Measurements from ENCODE around the gene FUT7. TPM values are rescaled to one million over a fixed set of nuclear protein-coding genes. Genes with fewer than 3 reads are reported as not detected.

FUT7 gene
- total RNA-seq, 6 donors from 2014 or later = 0.94 to 2.3 (median 2.0) TPM; not detected in 1

GRCh38 chr9:137069508-137070091, 37.7 kb upstream of the FUT7 start:
- H3K36me3 ChIP-seq = no peaks in the 10 kb centered on the region
- ATAC-seq (ENCODE audit: low FRiP score in 2 of 2) (no peak), DNase-seq (no peak)
- H3K9me3 ChIP-seq = no peaks in the 10 kb centered on the region
- no peak for TF ChIP-seq EP300 (IDR thresholded peaks at IDR 0.05)
- TF ChIP-seq POLR2AphosphoS5 (IDR thresholded peaks at IDR 0.05) = no peak
- peak in 1 of 6 experiments; percentile 4 for TF ChIP-seq CTCF (IDR thresholded peaks at IDR 0.05)
- H3K27me3 ChIP-seq = peaks cover 0 to 10% (median 0%) of the 10 kb centered on the region in 4 donors
- no CpG with 5 or more reads among the region's 52 CpGs for WGBS, 2 donors
- H3K4me3 ChIP-seq = peak overlapping the region in 3 of 4 donors; percentile 47 to 59 (median 56)
- H3K27ac ChIP-seq = no peak overlapping the region
- peaks cover 14 to 36% (median 20%) of the 10 kb centered on the region in 4 donors for H3K4me1 ChIP-seq

- Histone ChIP-seq H3K9me3 (no peaks in the 10 kb centered on the region), H3K4me3 (peak overlapping the region in 1 of 4 donors; percentile 56), H3K36me3 (no peaks in the 10 kb centered on the region), H3K4me1 (peaks cover 18 to 40% (median 24%) of the 10 kb centered on the region in 4 donors), H3K27ac (no peak overlapping the region), H3K27me3 (peaks cover 0 to 10% (median 0%) of the 10 kb centered on the region in 4 donors)
- TF ChIP-seq EP300 (IDR thresholded peaks at IDR 0.05) = no peak
- TF ChIP-seq POLR2A (IDR thresholded peaks at IDR 0.05) = no peak
- no peak for TF ChIP-seq POLR2AphosphoS5 (IDR thresholded peaks at IDR 0.05)
- no peak for TF ChIP-seq CTCF (IDR thresholded peaks at IDR 0.05)
- no peak for ATAC-seq (ENCODE audit: low FRiP score in 2 of 2)
- 85 to 92% methylated on average over 5 to 17 of the region's 17 CpGs for WGBS, 2 donors
- peak in 1 of 2 donors; percentile 46 for DNase-seq
Measured at GRCh38 chr9:137068539-137069507, 36.9 kb upstream of the FUT7 start.

GRCh38 chr9:137067860-137068538, 36.1 kb upstream of the FUT7 start:
- Histone ChIP-seq H3K27ac (no peak overlapping the region), H3K9me3 (no peaks in the 10 kb centered on the region), H3K4me3 (no peak overlapping the region), H3K4me1 (peaks cover 19 to 34% (median 24%) of the 10 kb centered on the region in 4 donors), H3K27me3 (peaks cover 0 to 10% (median 0%) of the 10 kb centered on the region in 4 donors), H3K36me3 (no peaks in the 10 kb centered on the region)
- TF ChIP-seq POLR2AphosphoS5 (IDR thresholded peaks at IDR 0.05) (no peak), CTCF (IDR thresholded peaks at IDR 0.05) (peak; percentile 80 to 88 (median 86)), EP300 (IDR thresholded peaks at IDR 0.05) (no peak), POLR2A (IDR thresholded peaks at IDR 0.05) (no peak)
- ATAC-seq (ENCODE audit: low FRiP score in 2 of 2) (peak; percentile 61 to 69), DNase-seq (peak; percentile 71 to 83)
- 58 to 59% methylated on average over 10 to 11 of the region's 12 CpGs for WGBS, 2 donors

- peaks cover 0 to 10% (median 0%) of the 10 kb centered on the region in 4 donors for H3K27me3 ChIP-seq
- no peaks in the 10 kb centered on the region for H3K9me3 ChIP-seq
- no peaks in the 10 kb centered on the region for H3K36me3 ChIP-seq
- DNase-seq = peak in 1 of 2 donors; percentile 80
- peaks cover 19 to 30% (median 23%) of the 10 kb centered on the region in 4 donors for H3K4me1 ChIP-seq
- no peak overlapping the region for H3K4me3 ChIP-seq
- H3K27ac ChIP-seq = no peak overlapping the region
- no peak for ATAC-seq (ENCODE audit: low FRiP score in 2 of 2)
- TF ChIP-seq CTCF (IDR thresholded peaks at IDR 0.05) (no peak), EP300 (IDR thresholded peaks at IDR 0.05) (no peak), POLR2A (IDR thresholded peaks at IDR 0.05) (no peak), POLR2AphosphoS5 (IDR thresholded peaks at IDR 0.05) (no peak)
- 94% methylated on average over 5 to 26 of the region's 26 CpGs for WGBS, 2 donors
Measured at GRCh38 chr9:137066096-137066861, 34.4 kb upstream of the FUT7 start.
